ENCODE results near the gene ABLIM1.

The ABLIM1 gene

DNA sequence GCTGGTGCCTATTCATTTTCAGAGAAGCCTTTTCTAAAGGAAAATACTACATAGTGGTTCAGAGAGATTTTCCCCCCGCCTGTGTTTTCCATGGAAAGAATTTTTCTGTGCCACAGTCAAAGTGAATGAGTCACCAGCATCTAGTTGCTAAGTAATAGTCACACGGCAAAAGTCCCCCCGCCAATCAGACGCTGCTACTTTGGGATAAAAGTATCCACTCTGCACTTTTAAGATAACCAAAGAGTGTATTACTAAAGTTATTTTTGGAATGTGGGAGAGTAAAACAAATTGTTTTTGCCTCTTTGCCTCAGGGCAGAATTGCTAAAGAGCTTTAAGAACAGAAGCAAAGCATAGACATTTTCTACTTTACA lies 23.5 kb downstream of the ABLIM1 start:
- no peaks in the 10 kb centered on the region for H3K36me3 ChIP-seq
- no peak overlapping the region for H3K4me3 ChIP-seq (ENCODE audit: low read depth, low read length)
- DNase-seq: no peak
- H3K9me3 ChIP-seq (ENCODE audit: severe bottlenecking): no peaks in the 10 kb centered on the region
- TF ChIP-seq, protein P1, sequence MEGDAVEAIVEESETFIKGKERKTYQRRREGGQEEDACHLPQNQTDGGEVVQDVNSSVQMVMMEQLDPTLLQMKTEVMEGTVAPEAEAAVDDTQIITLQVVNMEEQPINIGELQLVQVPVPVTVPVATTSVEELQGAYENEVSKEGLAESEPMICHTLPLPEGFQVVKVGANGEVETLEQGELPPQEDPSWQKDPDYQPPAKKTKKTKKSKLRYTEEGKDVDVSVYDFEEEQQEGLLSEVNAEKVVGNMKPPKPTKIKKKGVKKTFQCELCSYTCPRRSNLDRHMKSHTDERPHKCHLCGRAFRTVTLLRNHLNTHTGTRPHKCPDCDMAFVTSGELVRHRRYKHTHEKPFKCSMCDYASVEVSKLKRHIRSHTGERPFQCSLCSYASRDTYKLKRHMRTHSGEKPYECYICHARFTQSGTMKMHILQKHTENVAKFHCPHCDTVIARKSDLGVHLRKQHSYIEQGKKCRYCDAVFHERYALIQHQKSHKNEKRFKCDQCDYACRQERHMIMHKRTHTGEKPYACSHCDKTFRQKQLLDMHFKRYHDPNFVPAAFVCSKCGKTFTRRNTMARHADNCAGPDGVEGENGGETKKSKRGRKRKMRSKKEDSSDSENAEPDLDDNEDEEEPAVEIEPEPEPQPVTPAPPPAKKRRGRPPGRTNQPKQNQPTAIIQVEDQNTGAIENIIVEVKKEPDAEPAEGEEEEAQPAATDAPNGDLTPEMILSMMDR (IDR thresholded peaks at IDR 0.05; ENCODE audit: low read depth, low read length): no peak
- no peak overlapping the region for H3K27ac ChIP-seq
- no peaks in the 10 kb centered on the region for H3K27me3 ChIP-seq (ENCODE audit: insufficient read depth, low read depth, severe bottlenecking)

DNA sequence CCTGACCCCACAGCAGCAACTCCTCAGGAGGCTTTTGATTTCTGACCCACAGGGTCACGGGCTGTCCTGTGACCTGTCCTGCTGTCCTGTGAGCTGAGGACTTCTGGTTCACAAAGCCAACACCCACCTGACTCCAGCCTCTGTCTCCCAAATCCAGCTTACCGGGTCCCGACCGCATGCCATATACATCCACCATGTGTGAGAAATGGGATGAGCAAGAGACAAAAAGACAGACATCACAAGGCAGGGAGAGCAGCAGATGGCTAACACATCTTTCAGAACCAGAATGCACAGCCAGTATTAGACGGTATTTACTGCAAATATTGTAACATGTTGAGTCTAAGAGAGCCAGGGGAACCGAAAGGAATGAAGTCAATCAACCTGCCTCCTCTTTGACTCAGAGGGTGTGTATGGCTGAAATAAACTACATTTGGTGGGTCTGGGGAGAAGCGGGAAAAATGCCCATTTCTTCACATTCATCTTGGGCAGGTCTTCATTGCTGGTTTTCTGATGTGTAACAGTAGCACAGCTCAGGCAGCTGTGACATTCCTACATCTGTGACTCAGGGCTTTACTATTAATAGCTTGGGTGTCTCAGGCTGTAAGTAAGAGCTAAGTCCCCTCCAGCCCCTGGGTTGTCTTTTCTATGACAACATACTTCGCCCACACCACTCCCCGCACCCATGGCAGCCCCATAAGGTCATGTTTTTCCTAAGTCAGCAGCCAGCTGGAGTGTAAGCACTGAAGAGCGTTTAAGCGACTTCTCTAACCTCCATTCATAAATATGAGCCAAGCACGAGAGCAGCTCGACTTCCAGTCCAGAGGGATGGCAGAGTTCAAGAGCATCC lies 25.0 kb downstream of the ABLIM1 start:
- DNase-seq: peak; percentile 79
- TF ChIP-seq, protein P1 (IDR thresholded peaks at IDR 0.05; ENCODE audit: low read depth, low read length): no peak
- H3K36me3 ChIP-seq: no peaks in the 10 kb centered on the region
- no peaks in the 10 kb centered on the region for H3K27me3 ChIP-seq (ENCODE audit: insufficient read depth, low read depth, severe bottlenecking)
- no peaks in the 10 kb centered on the region for H3K9me3 ChIP-seq (ENCODE audit: severe bottlenecking)
- peak overlapping the region; percentile 69 for H3K4me3 ChIP-seq (ENCODE audit: low read depth, low read length)
- peak overlapping the region; percentile 36; the same call in 1 of the 2 replicates for H3K27ac ChIP-seq

DNA sequence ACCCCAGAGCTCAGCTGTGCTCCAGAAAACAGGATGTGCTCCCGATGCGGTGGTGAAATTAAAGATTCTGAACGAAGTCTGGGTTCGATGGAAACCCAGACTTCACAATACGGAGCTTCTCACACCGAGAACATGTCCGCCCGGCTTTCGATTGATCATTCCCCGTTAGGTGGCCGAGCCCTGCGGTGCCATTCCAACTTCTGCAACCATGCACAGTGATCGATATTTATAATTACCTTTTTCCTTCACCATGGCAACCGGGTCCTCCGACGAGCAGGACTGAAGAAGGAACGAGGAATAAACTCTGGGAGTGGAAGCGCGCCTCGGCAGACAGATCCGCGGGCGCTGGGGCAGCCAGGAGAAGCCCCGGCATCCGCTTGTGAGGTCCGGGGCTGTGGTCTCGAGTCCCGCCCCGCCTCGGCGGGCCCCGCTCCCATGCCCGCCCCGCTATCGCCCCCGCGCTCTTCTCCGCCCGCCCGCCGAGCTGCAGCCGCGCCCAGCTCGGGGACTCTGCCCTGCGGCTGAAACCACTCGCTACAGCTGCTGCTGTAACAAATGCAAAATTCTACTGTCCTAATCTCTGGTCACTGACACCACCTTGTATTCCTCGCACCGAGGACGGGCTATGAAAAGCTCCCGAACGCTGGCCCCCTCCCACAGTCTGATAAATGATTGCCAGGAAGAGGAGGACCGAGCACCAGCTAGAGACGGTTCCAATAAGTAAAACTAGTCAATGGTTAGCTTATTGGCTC lies 26.2 kb downstream of the ABLIM1 start:
- peak; percentile 33 for DNase-seq
- H3K27me3 ChIP-seq (ENCODE audit: insufficient read depth, low read depth, severe bottlenecking): no peaks in the 10 kb centered on the region
- no peaks in the 10 kb centered on the region for H3K9me3 ChIP-seq (ENCODE audit: severe bottlenecking)
- TF ChIP-seq, protein P1 (IDR thresholded peaks at IDR 0.05; ENCODE audit: low read depth, low read length): no peak
- no peaks in the 10 kb centered on the region for H3K36me3 ChIP-seq
- peak overlapping the region; percentile 69 for H3K4me3 ChIP-seq (ENCODE audit: low read depth, low read length)
- no peak overlapping the region for H3K27ac ChIP-seq

DNA sequence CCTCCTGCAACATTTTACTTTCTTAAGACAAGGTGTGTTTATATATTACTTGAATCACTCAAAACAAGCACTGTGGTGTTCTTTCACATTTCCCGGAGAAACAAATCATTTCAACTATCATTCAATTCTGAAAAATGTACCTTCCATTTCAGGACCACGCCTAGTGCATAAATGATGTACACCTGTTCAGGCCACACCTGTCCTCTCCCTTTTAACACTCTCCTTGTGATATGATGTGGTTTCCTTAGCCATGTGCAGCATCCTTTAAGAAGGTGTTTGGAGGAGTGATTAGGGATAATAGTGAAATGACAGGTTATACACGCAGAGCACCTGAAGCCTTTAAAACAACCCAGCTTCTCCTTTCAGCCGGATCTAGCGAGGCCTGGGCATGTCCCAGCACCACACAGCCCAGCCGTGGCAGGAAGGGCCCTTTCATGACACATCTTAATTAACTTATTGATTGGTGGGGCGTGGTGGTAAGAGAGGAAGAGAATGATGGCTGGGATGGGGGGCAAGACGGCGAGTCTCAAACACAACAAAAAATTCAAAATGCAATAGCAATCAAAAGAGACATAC lies 26.9 kb downstream of the ABLIM1 start:
- Histone ChIP-seq H3K4me3 (ENCODE audit: low read depth, low read length) (peak overlapping the region; percentile 69), H3K27me3 (ENCODE audit: insufficient read depth, low read depth, severe bottlenecking) (no peaks in the 10 kb centered on the region), H3K27ac (no peak overlapping the region), H3K36me3 (no peaks in the 10 kb centered on the region), H3K9me3 (ENCODE audit: severe bottlenecking) (no peaks in the 10 kb centered on the region)
- DNase-seq: no peak
- TF ChIP-seq, protein P1 (IDR thresholded peaks at IDR 0.05; ENCODE audit: low read depth, low read length): no peak

DNA sequence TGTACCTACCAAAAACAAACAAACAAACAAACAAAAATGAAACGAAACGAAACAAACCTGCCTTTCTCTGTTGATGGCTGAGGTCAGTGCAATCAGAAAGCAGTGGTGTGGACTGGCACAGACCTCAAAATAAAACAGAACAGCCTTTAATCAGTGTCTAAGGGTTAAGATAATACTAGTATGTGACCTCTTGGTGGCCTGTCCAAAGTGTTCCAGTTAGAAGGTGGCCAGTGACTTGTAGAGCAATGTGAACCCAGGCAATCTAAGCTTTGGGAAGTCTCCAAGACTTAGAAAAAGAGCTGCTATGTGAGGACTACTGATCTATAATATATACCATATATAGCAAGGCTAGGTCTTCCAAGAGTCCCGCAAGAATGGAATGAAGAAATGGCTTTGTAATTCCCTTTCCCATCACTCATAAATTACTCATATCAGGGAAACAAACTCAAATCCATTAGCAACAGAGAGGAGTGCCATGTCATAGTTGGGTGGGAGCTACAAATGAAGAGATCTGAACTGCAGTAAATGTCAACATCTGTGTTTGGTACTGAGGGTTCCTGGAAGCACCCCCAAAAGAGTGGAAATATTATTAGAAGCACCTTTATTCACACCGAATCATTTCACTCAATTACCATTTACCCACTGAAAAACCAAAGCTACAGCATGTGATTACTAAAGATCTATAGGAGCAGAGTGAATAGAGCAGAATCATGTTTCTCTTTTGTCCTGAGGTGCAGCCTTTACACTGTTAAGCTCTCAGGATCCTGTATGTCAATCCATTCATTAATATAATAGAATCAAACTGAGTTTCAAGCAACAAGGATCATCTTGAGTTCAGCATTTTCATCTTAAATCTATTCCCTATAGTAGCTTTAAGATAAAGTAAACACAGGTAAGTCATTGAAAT lies 28.0 kb downstream of the ABLIM1 start:
- no peak overlapping the region for H3K27ac ChIP-seq
- H3K36me3 ChIP-seq: no peaks in the 10 kb centered on the region
- H3K27me3 ChIP-seq (ENCODE audit: insufficient read depth, low read depth, severe bottlenecking): no peaks in the 10 kb centered on the region
- DNase-seq: no peak
- H3K9me3 ChIP-seq (ENCODE audit: severe bottlenecking): no peaks in the 10 kb centered on the region
- TF ChIP-seq, protein P1 (IDR thresholded peaks at IDR 0.05; ENCODE audit: low read depth, low read length): no peak
- H3K4me3 ChIP-seq (ENCODE audit: low read depth, low read length): no peak overlapping the region
